Uterus (tissue), 4 donors: Measurements from ENCODE around the gene NEK4. TPM values are rescaled to one million over a fixed set of nuclear protein-coding genes. Genes with fewer than 3 reads are reported as not detected.

Experiments
- DNase-seq, 2 donors: peaks; one replicate each; pipeline ENCODE4 v3.0.0-alpha.2; 2019 to 2020
- H3K27ac ChIP-seq, 2 donors: fragments of 200-600 bp; sonication (generic); 1 replicate in 1 of 2; 2 replicates in 1 of 2; pipeline ENCODE4 v1.5.1; 2016 to 2018
- H3K27me3 ChIP-seq, 2 donors: fragments of 200-600 bp; sonication (generic); one replicate each; pipeline ENCODE4 v1.5.1; 2018 to 2019; ENCODE audit warnings: control low read depth in 1 of 2
- H3K36me3 ChIP-seq, 2 donors: fragments of 200-600 bp; sonication (generic); one replicate each; pipeline ENCODE4 v1.5.1; 2019; ENCODE audit warnings: control low read depth in 1 of 2
- H3K4me1 ChIP-seq, 2 donors: fragments of 200-600 bp; sonication (generic); one replicate each; pipeline ENCODE4 v1.5.1; 2018 to 2019; ENCODE audit warnings: control low read depth in 1 of 2
- H3K4me3 ChIP-seq, 2 donors: fragments of 200-600 bp; sonication (generic); 1 replicate in 1 of 2; 2 replicates in 1 of 2; pipeline ENCODE4 v1.5.1; 2018 to 2019; ENCODE audit warnings: mild to moderate bottlenecking in 1 of 2
- H3K9me3 ChIP-seq, 2 donors: fragments of 200-600 bp; sonication (generic); one replicate each; pipeline ENCODE4 v1.5.1; 2019; ENCODE audit warnings: control low read depth in 1 of 2
- POLR2A ChIP-seq, 2 donors: fragments of 450-650 bp; IDR thresholded peaks; one replicate each; pipeline ENCODE4 v1.6.1; 2016; ENCODE audit warnings: antibody characterized with exemption in 2 of 2, mild to moderate bottlenecking in 1 of 2, moderate library complexity in 1 of 2
- intact Hi-C: fragments of 100-400 bp; cut with DNase I; formaldehyde crosslinking; loops from one replicate; pipeline ENCODE4 v1.15.1; 2023; ENCODE audit warnings: low total_unique reads
- total RNA-seq, 4 donors: library from RNA; depleted of rRNA in 3 of 4; stranded (reverse); fragments of >200 nt in 3 of 4; gene quantifications; one replicate each; pipeline versions ENCODE4 v1.1.0 to v1.2.4, GENCODE V29; 2014 to 2023
- TF ChIP-seq, protein P1 (sequence below), 4 experiments: fragments of 200-600 bp in 2 of 4; fragments of 450-650 bp in 2 of 4; sonication (generic) in 2 of 4; IDR thresholded peaks; one replicate each; pipeline ENCODE4 v1.5.1; 2016 to 2019; ENCODE audit warnings: antibody characterized with exemption in 4 of 4, mild to moderate bottlenecking in 2 of 4, moderate library complexity in 1 of 4
- donor health status: DM: yes; HTN: yes; CAD: no.

NEK4 gene
- total RNA-seq, 4 donors from 2014 or later, result 16.8 to 48.0 (median 37.7) TPM

DNA sequence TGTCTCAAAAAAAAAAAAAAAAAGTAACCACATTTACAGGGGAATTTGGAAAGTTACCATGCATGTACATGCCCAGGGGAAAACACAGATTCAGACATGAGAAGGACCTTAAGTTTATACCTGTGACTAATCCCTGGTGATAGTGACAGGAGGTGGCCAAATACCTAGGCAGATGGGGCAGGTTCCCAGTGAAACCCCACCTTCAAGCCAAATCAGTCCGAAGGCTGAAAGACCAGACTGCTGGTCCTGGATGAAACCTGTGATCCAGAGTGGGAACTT, 49.1 kb downstream of the NEK4 start:
- no peak for DNase-seq
- no peaks in the 10 kb centered on the region for H3K9me3 ChIP-seq
- no peaks in the 10 kb centered on the region for H3K27me3 ChIP-seq
- TF ChIP-seq POLR2A (IDR thresholded peaks at IDR 0.05), result no peak
- TF ChIP-seq, protein P1, sequence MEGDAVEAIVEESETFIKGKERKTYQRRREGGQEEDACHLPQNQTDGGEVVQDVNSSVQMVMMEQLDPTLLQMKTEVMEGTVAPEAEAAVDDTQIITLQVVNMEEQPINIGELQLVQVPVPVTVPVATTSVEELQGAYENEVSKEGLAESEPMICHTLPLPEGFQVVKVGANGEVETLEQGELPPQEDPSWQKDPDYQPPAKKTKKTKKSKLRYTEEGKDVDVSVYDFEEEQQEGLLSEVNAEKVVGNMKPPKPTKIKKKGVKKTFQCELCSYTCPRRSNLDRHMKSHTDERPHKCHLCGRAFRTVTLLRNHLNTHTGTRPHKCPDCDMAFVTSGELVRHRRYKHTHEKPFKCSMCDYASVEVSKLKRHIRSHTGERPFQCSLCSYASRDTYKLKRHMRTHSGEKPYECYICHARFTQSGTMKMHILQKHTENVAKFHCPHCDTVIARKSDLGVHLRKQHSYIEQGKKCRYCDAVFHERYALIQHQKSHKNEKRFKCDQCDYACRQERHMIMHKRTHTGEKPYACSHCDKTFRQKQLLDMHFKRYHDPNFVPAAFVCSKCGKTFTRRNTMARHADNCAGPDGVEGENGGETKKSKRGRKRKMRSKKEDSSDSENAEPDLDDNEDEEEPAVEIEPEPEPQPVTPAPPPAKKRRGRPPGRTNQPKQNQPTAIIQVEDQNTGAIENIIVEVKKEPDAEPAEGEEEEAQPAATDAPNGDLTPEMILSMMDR (IDR thresholded peaks at IDR 0.05), result no peak
- H3K4me1 ChIP-seq, result no peaks in the 10 kb centered on the region
- H3K36me3 ChIP-seq, result no peaks in the 10 kb centered on the region
- no peak overlapping the region for H3K27ac ChIP-seq
- intact Hi-C loops, result no loop called here
- H3K4me3 ChIP-seq, result no peak overlapping the region

DNA sequence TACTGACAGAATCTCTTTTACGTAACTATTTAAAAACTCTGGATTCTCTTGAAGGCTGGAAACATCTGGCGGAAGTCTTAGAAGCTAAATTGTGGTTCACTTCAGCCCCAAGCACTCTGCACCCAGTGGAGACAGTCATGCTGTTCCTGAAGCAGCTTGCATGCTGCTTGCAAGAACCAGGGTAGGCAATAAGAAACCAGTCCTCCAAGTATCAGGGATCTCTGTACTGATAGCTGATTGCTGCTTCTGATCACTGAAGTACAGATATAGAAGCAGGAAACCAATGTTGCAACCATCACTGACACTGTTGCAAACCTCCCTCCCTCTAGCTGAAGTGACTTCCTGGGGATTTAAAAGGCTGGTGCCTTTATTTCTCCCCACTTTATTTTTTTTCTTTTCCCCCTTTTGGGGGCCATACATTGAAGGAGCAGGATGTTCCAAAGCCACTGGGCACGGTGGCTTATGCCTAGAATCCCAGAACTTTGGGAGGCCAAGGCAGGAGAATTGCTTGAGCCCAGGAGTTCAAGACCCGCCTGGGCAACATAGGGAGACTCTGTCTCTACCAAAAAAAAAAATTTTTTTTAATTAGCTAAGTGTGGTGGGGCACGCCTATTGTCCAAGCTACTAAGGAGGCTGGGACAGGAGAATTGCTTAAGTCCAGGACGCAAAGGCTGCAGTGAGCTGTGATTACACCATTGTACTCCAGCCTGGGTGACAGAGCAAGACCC, 49.6 kb downstream of the NEK4 start:
- no peak overlapping the region for H3K4me3 ChIP-seq
- no peaks in the 10 kb centered on the region for H3K36me3 ChIP-seq
- H3K4me1 ChIP-seq, result no peaks in the 10 kb centered on the region
- DNase-seq, result no peak
- intact Hi-C loops, result no loop called here
- H3K27ac ChIP-seq, result no peak overlapping the region
- no peaks in the 10 kb centered on the region for H3K27me3 ChIP-seq
- TF ChIP-seq POLR2A (IDR thresholded peaks at IDR 0.05), result no peak
- TF ChIP-seq, protein P1 (IDR thresholded peaks at IDR 0.05), result no peak
- H3K9me3 ChIP-seq, result no peaks in the 10 kb centered on the region

DNA sequence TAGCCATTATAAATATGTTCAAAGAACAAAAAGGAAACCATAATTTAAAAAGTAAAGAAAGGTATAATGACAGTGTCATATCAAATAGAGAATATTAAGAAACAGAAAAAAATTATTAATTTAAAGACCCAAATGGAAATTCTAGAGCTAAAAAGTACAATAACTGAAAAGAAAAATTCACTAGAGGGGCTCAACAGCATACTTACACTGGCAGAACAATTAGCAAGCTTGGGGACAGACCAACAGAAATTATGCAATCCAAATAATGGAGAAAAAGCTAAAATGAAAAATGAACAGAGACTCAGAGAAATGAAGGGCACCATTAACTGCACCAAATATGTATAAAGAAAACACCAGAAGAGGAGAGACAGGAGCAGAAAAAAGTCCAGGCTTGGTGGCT, 51.1 kb downstream of the NEK4 start:
- intact Hi-C loops, result no loop called here

DNA sequence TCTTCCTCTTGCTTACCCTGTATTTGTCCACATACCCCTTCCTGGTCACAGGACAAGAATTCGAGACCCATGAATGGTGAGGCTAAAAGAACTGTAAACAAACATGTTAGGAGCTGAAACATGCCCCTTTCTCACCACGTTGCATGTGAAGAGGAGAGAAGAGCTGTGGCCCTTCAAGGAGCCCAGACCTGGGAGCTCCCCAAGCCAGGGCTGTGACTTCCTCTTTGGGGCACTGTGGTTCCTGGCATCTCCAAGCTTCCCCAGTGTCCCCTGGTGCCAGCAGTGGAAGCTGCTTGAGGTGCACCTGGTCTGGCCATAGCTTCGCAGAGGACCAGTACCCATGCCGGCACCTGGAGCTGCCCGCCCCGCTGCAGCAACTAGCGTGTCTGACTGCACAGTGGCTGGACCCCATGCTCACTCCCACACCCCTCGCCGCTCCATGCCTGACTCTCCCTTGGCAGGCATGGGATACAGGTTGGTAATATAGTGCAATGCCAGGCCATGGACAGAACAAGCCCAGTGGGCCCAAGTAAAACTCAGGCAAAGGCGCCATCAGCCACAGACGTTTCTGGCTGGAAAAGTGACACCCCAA, 54.9 kb downstream of the NEK4 start:
- Histone ChIP-seq H3K9me3 (no peaks in the 10 kb centered on the region), H3K4me1 (no peaks in the 10 kb centered on the region), H3K4me3 (no peak overlapping the region), H3K36me3 (no peaks in the 10 kb centered on the region), H3K27ac (no peak overlapping the region), H3K27me3 (no peaks in the 10 kb centered on the region)
- no peak for DNase-seq
- no peak for TF ChIP-seq POLR2A (IDR thresholded peaks at IDR 0.05)
- TF ChIP-seq, protein P1 (IDR thresholded peaks at IDR 0.05), result no peak
- intact Hi-C loops, result no loop called here

More for the DNA sequence above, 51.1 kb downstream of the NEK4 start:
- Histone ChIP-seq H3K27me3 (no peaks in the 10 kb centered on the region), H3K36me3 (no peaks in the 10 kb centered on the region), H3K27ac (no peak overlapping the region), H3K4me3 (no peak overlapping the region), H3K4me1 (no peaks in the 10 kb centered on the region), H3K9me3 (no peaks in the 10 kb centered on the region)
- TF ChIP-seq POLR2A (IDR thresholded peaks at IDR 0.05), result no peak
- TF ChIP-seq, protein P1 (IDR thresholded peaks at IDR 0.05), result no peak
- no peak for DNase-seq

DNA sequence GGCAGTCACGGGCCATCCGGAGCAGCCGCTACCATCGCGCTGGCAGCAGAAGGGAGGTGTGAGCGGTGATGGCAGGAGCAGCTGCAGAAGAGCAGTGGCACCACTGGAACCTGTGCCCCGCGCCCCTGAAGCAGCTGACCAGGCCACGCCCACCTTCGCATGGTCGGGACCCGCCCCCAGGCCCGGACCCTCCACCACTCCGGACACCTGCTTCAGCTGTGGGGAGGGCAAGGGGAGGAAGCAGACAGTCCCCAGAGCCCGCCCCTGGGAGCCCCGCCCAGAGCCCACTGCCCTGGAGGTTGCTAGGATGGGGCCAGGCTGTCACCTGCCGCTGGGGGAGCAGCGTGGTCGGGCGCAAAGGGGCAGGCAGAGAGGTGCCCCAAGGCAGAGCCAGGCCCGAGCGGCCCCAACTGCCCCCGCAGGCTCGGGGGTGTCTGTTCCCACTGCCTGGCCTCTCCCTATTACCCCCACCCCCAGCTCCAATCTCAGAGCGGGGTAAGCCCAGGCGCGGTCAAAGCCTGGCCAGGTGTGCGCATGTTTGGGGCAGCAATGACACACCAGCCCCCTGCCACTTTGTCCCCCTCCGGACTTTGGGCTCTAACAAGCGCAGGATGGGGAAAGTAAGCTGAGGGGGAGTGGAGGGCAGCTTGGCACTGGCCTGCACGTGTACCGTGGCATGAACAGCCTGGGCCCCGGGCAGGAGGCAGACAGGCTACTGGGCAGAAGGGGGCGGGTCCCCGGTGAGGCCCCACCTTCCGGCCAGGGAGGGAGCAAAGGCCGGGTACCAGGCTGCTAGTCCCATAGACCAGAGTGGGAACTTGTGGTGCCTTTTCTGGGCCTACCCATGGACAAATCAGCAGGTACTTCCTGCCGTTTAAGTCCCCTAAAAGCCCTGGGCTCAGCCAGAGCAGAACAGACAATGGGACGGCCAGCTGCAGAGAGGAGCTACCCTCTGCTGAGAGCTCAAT, 56.1 kb downstream of the NEK4 start:
- intact Hi-C loops, result no loop called here
- Histone ChIP-seq H3K27me3 (no peaks in the 10 kb centered on the region), H3K27ac (no peak overlapping the region), H3K36me3 (no peaks in the 10 kb centered on the region), H3K4me3 (no peak overlapping the region), H3K4me1 (no peaks in the 10 kb centered on the region), H3K9me3 (no peaks in the 10 kb centered on the region)
- TF ChIP-seq POLR2A (IDR thresholded peaks at IDR 0.05), result no peak
- TF ChIP-seq, protein P1 (IDR thresholded peaks at IDR 0.05), result no peak
- no peak for DNase-seq
